Keratinocyte (primary cell): ENCODE measurements around the gene ARMC9. TPM values are rescaled to one million over a fixed set of nuclear protein-coding genes. Genes with fewer than 3 reads are reported as not detected.

ENCODE experiments used
- DNase-seq: peaks from one replicate; pipeline ENCODE4 v3.0.0-alpha.2; 2011; ENCODE audit warnings: low read depth, missing footprints, low spot score
- FAIRE-seq: peaks from 2 replicates; lab custom pipeline; 2011; peaks lifted over from hg19 to GRCh38; lab: Jason Lieb, UNC
- H2AFZ ChIP-seq: 2 replicates; pipeline ENCODE4 v1.6.0; 2012; ENCODE audit warnings: low read length, control low read depth, inconsistent platforms; ENCODE audit not compliant: control insufficient read depth
- H3K27ac ChIP-seq: 2 replicates; pipeline ENCODE4 v1.5.1; 2011; ENCODE audit warnings: low read length; ENCODE audit not compliant: control insufficient read depth, insufficient read depth
- H3K27me3 ChIP-seq: 3 replicates; pipeline ENCODE4 v1.6.0; 2011; ENCODE audit warnings: low read length; ENCODE audit not compliant: control insufficient read depth, insufficient read depth; ENCODE audit errors: extremely low read depth
- H3K36me3 ChIP-seq, 2 experiments: 2 replicates in 1 of 2; 3 replicates in 1 of 2; pipeline ENCODE4 v1.5.1; 2011; ENCODE audit warnings: low read length in 2 of 2, mild to moderate bottlenecking in 1 of 2; ENCODE audit not compliant: control insufficient read depth in 2 of 2, insufficient read depth in 2 of 2; ENCODE audit errors: extremely low read depth in 1 of 2
- H3K4me1 ChIP-seq: 3 replicates; pipeline ENCODE4 v1.5.1; 2011; ENCODE audit warnings: low read length; ENCODE audit not compliant: control insufficient read depth, insufficient read depth; ENCODE audit errors: extremely low read depth
- H3K4me2 ChIP-seq: 3 replicates; pipeline ENCODE4 v1.6.0; 2011; ENCODE audit warnings: low read depth, low read length; ENCODE audit not compliant: control insufficient read depth, insufficient read depth; ENCODE audit errors: extremely low read depth
- H3K4me3 ChIP-seq, 3 experiments: fragments of 200-600 bp in 1 of 3; sonication (generic) in 1 of 3; 2 replicates in 2 of 3; 3 replicates in 1 of 3; pipeline ENCODE4 v1.5.1; 2011 to 2016; ENCODE audit warnings: low read length in 3 of 3, mild to moderate bottlenecking in 3 of 3, control low read depth in 2 of 3, inconsistent platforms in 1 of 3, low read depth in 1 of 3, mixed read lengths in 1 of 3, mixed run types in 1 of 3, moderate library complexity in 1 of 3; ENCODE audit not compliant: control insufficient read depth in 2 of 3, insufficient read depth in 2 of 3; ENCODE audit errors: extremely low read depth in 1 of 3
- H3K79me2 ChIP-seq: 2 replicates; pipeline ENCODE4 v1.6.0; 2012; ENCODE audit warnings: low read length; ENCODE audit not compliant: control insufficient read depth, insufficient read depth
- H3K9ac ChIP-seq: 3 replicates; pipeline ENCODE4 v1.6.0; 2011; ENCODE audit warnings: low read length; ENCODE audit not compliant: control insufficient read depth, insufficient read depth; ENCODE audit errors: extremely low read depth
- H3K9me1 ChIP-seq: 3 replicates; pipeline ENCODE4 v1.6.0; 2011; ENCODE audit warnings: low read length; ENCODE audit not compliant: control insufficient read depth, insufficient read depth; ENCODE audit errors: extremely low read depth
- H3K9me3 ChIP-seq: 2 replicates; pipeline ENCODE4 v1.5.1; 2012; ENCODE audit warnings: low read depth, low read length; ENCODE audit not compliant: control insufficient read depth
- H4K20me1 ChIP-seq: 3 replicates; pipeline ENCODE4 v1.6.0; 2011; ENCODE audit warnings: low read length; ENCODE audit not compliant: control insufficient read depth, insufficient read depth; ENCODE audit errors: extremely low read depth
- CTCF ChIP-seq, 3 experiments: IDR thresholded peaks in 1 of 3; conservative IDR thresholded peaks in 1 of 3; optimal IDR thresholded peaks in 1 of 3; 2 replicates in 2 of 3; 3 replicates in 1 of 3; pipeline versions ENCODE3 to v1.5.1; 2011; ENCODE audit warnings: low read length in 3 of 3, mild to moderate bottlenecking in 3 of 3, moderate library complexity in 2 of 3, control low read depth in 1 of 3, inconsistent platforms in 1 of 3; ENCODE audit not compliant: insufficient read depth in 2 of 3; ENCODE audit errors: extremely low read depth in 1 of 3
- EZH2 ChIP-seq: IDR thresholded peaks from one replicate; pipeline ENCODE4 v1.6.1; 2012; ENCODE audit warnings: inconsistent platforms, mild to moderate bottlenecking, low read length, moderate library complexity
- dilution Hi-C: fragments of 300-500 bp; cut with MboI; formaldehyde crosslinking; loops from one replicate; pipeline ENCODE4 v1.7.0; 2020; ENCODE audit warnings: low sequenced_read_pairs; ENCODE audit not compliant: extremely low pct_ligation_motif_present
- polyA plus RNA-seq, 5 experiments: library from polyadenylated mRNA; depleted of rRNA in 3 of 5; stranded (reverse) in 3 of 5; stranded (forward) in 1 of 5; unstranded in 1 of 5; fragments of >200 nt; gene quantifications; 1 replicate in 1 of 5; 2 replicates in 3 of 5; 3 replicates in 1 of 5; pipeline versions ENCODE4 v1.2.1 to v1.2.3, GENCODE V29; 2011 to 2012; ENCODE audit warnings: missing spikeins in 2 of 5, low read depth in 1 of 5, low replicate concordance in 1 of 5

The ARMC9 gene
- polyA plus RNA-seq, 1 donor (not counting 4 experiments of a cell fraction or from before 2014, with no cell fraction given): 16.2 TPM

GRCh38 chr2:231376857-231377256 lies 178.4 kb downstream of the ARMC9 start:
- no peaks in the 10 kb centered on the region for H3K36me3 ChIP-seq
- no peak overlapping the region for H3K4me2 ChIP-seq
- no peak for TF ChIP-seq CTCF (optimal IDR thresholded peaks at IDR 0.05 in 1 of 3, IDR thresholded peaks at IDR 0.05 in 1 of 3, conservative IDR thresholded peaks at IDR 0.05 in 1 of 3; ENCODE audit: extremely low read depth in 1 of 3, insufficient read depth in 2 of 3, low read length in 3 of 3)
- H3K4me1 ChIP-seq: peaks cover 6% of the 10 kb centered on the region
- no peak overlapping the region for H3K27ac ChIP-seq
- no peak for DNase-seq
- dilution Hi-C loops: no loop called here
- H3K9me3 ChIP-seq: no peaks in the 10 kb centered on the region
- no peak overlapping the region for H3K9ac ChIP-seq
- no peaks in the 10 kb centered on the region for H3K79me2 ChIP-seq
- no peak overlapping the region for H2AFZ ChIP-seq
- no peaks in the 10 kb centered on the region for H4K20me1 ChIP-seq
- FAIRE-seq: no peak
- no peaks in the 10 kb centered on the region for H3K9me1 ChIP-seq
- no peaks in the 10 kb centered on the region for H3K27me3 ChIP-seq
- H3K4me3 ChIP-seq: no peak overlapping the region

GRCh38 chr2:231378026-231378722 lies 179.7 kb downstream of the ARMC9 start:
- Histone ChIP-seq H3K9me3 (no peaks in the 10 kb centered on the region), H3K9me1 (no peaks in the 10 kb centered on the region), H3K4me3 (no peak overlapping the region), H3K27me3 (no peaks in the 10 kb centered on the region), H3K4me1 (peaks cover 6% of the 10 kb centered on the region), H3K4me2 (no peak overlapping the region), H2AFZ (peak overlapping the region; percentile 9), H3K79me2 (no peaks in the 10 kb centered on the region), H3K27ac (no peak overlapping the region), H3K36me3 (no peaks in the 10 kb centered on the region), H4K20me1 (no peaks in the 10 kb centered on the region), H3K9ac (no peak overlapping the region)
- TF ChIP-seq EZH2: no peak
- no peak for TF ChIP-seq CTCF (optimal IDR thresholded peaks at IDR 0.05 in 1 of 3, IDR thresholded peaks at IDR 0.05 in 1 of 3, conservative IDR thresholded peaks at IDR 0.05 in 1 of 3; ENCODE audit: extremely low read depth in 1 of 3, insufficient read depth in 2 of 3, low read length in 3 of 3)
- DNase-seq: peak; percentile 7
- dilution Hi-C loops: no loop called here
- peak; percentile 71 for FAIRE-seq
